NAMALWA (cell line): ENCODE results near the gene AFF3.
"Not testable (repeated sequence)": the region's sequence is repeated elsewhere in the genome, so short reads cannot be mapped to it uniquely, and the experiment has no call there.

Experiments used
- DNase-seq: peaks from one replicate; pipeline ENCODE4 v3.0.0-alpha.2; 2015; ENCODE audit warnings: low spot score

The AFF3 gene

DNA sequence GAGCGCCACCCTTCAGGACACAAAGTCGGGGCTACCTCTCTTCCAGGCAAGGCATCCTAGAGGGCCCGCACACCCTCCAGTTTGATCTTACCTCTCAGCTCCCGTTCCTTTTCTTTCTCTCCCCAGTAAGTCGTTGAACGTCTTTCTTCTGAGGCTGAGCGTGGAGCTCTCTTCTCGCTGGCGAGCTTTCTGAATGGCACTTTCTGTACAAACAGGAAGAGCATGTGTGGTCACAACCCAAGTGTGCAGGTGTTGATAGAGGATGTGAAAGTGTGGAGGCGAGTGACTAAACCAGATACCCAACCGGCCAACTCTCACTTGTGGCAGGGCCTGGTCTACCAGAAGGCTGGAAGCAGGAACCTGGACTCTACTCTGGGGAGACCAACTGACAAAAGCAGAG is at the start of gene AFF3:
AFF3 (minus strand) TSS at position 198 of the 400 bp plus-strand sequence. CDS start 38,136 bp downstream, outside the sequence.
- DNase-seq, result peak; percentile 97

DNA sequence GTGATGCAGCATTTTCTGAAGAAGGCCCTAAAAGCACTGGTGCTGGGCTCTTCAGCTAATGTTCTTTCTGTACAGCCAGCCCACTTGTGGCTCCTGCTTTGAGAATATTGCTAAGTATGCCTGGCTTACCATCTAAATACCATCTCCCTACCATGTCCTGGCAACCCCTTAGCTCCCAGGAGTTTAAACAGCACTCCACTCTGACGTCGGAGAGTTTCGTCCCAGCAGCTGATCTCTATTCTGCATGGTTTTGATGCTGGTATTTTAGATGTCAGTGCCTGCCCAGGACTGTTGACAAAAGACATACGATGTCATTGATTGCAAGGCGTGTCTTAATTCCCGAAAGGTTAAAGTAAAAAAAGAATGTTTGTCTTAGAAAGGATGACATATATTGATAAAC is 47.0 kb upstream of the AFF3 start:
- no peak for DNase-seq

GRCh38 chr2:100188326-100188725 is 45.9 kb upstream of the AFF3 start:
- DNase-seq, result no peak

DNA sequence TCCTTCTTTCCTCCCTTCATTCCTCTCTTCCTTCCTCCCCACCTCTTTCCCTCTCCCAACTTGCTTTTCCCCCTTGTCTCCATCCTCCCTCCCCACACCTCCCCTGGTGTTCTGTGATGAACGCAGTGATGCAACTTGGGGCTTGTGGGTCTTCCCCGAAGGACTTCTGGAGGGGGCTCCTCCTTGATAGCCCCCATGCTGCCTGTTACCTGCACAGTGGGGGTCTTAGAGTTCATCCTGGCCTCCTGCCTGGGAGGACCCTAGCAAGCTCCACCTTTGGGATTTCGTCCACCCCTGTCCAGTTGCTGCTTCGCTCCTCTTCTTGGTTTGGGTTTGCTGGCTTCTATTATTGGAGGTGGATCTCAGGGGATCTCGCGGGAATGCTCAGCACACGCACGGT is 43.7 kb upstream of the AFF3 start:
- no peak for DNase-seq

- DNase-seq, result no peak
These were observed 43.1 kb upstream of the AFF3 start for GRCh38 chr2:100185516-100185915.

DNA sequence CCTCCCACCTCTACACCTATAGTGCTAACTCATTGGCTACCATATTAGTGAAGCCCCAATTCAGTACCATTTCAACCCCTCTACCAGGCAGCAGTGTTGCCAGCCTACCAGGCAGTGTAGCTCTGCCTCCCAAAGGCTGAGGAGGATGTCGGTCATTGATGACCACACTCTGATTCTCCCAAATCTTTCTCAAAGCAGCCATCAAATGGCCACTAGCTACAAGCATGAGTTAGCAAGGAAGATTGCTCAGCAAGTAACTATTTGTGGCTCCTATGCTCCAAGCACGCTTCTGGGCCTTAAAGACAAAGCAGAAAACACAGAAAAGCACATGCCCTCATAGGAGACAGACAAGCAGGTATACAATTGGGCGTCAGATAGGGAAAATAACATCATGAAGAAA is 42.7 kb upstream of the AFF3 start:
- no peak for DNase-seq

GRCh38 chr2:100184055-100184737 is 41.8 kb upstream of the AFF3 start:
- no peak for DNase-seq

- no peak for DNase-seq
These were observed 40.3 kb upstream of the AFF3 start for GRCh38 chr2:100182494-100183361.

GRCh38 chr2:100180503-100180902 is 38.1 kb upstream of the AFF3 start:
- no peak for DNase-seq

- DNase-seq, result no peak
These were observed 37.4 kb upstream of the AFF3 start for GRCh38 chr2:100179806-100180205.

- DNase-seq, result no peak
These were observed 36.5 kb upstream of the AFF3 start for GRCh38 chr2:100178864-100179263.

DNA sequence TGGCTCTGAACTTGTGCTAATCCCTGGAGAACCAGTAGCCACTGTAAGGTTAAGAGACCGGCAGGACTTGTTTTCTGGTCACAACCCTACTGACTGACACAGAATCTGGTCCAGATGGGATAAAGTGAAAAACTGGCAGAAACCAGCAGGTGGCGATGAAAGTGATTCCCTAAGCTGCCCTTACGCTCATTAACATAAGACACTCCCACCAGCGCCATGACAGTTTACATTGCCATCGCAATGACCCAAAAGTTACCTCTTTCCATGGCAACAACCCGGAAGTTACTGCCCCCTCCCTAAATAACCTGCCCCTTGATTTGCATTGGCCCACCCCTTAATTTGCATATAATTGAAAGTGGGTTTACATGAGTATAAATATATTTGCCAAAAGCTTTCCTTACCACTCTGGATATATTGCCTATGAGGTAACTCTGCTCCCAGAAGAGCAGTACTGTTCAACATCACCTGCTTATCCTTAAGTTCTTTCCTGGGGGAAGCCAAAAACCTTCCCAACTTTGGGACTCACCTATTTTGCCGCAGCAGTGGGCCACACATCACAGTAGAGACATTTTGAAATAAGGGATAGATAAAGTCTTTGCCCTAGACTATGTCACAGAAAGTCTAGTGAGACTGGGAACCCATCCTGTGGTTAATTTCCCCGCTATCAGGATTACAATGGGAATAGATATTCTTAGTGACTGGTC is 35.8 kb upstream of the AFF3 start:
- DNase-seq, result peak; percentile 99

GRCh38 chr2:100176925-100177324 is 34.5 kb upstream of the AFF3 start:
- DNase-seq, result no peak

DNA sequence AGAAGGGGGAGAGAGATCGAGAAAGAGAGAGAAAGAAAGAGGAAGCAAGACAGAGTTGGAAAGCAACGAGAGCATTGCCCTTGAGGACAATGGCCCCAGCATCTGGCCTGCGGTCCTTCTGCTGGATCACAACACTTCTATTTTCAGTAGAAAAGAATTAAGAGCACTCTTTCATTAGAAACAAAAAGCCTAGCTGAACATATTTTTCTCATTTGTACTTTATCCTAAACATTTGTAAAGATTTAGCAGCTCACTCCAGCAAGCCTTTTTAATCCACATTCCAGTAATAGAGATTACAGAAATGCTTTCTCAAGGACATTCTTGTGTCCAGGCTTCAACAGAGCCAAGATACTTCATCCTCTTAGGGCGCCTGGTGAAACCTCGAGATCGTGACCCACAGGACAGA is 31.6 kb upstream of the AFF3 start:
- no peak for DNase-seq

GRCh38 chr2:100166701-100167100 is 24.3 kb upstream of the AFF3 start:
- DNase-seq, result no peak

DNA sequence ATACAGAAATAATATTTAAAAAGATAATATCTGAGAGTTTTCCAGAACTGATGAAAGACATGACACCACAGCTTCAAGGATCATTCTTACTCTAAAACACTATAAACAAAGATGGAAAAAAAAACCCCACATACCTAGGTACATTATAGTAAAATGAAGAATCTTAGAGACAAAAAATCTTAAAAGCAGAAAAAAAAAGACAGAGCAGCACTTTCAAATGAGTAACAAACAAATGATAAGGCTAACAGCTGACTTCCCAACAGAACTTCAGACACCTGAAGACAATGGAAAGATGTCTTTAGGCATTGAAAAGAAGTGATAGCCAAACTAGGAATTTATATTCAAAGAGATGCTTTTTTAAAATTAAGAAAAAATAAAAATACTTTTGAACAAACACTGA is 21.2 kb upstream of the AFF3 start:
- DNase-seq, result no peak

DNA sequence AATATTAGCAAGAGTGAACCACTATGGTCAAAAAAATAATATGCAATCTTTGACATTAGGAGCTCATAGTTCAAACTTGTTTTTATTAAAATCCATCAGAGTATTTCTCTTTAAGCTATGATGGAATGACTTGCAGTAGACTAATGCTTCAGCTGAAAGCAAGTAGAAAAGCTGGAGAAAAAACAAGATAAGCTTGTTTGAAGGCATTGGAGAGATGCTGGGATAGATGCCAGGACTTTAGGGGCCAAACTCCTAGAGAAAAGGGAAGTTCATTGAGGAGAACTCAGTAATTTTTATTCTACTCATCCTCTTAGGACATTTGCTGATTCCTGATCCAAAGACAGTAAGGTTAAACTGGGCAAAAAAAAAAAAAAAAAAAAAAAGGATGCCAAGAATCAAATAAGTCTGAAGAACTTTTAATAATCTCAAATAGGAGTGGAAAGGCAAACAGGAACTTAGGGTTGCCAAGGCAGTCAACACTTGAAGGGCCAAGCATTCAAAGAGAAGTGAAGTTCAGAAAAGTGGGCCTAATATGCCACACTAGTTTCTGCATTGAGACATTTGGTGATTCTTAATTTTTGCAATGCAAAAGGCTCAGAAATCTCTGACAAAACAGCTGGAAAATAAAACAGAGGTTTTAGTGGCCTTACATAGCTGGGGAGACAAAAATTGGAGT is 19.7 kb upstream of the AFF3 start:
- DNase-seq, result no peak

DNA sequence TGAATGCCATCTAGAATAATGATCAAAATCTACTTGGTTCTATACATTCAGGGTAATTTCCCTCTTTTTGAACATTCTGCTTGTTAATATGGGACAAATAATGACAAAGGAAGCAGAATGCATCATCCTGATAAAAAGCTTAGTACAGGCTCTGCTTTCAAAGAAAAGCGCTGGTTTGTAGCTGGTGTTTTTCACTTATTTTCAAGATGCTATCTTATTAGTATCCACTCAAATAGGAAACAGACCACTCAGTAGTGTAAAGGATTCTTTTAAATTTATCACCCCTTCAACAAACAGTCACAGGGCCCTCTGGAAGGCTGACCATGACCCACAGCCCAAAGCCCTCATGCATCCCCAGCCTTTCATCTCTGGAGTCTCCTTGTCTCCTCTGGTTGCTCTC is 18.0 kb upstream of the AFF3 start:
- DNase-seq, result no peak

- not testable (repeated sequence) for DNase-seq
These were observed 9.4 kb upstream of the AFF3 start for GRCh38 chr2:100151832-100152231.

GRCh38 chr2:100151310-100151709 is 8.9 kb upstream of the AFF3 start:
- DNase-seq, result no peak

DNA sequence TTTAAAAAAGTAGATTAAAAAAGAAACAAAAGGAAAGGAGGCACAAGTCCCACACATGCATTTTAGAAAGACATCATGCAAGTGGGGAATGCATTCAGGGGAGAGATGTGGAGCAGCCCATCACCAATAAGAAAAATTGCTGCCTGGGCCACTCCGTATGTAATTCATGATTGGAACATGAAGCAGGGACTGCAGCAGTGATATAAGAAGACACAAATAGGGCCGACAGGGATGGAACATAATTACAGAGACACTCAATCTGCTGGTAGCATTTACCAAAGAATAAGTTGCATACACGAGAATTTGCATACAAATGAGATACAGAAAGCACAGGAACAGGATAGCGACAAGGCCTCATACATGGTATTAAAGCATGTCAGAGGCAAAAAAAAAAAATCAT is 6.5 kb upstream of the AFF3 start:
- no peak for DNase-seq

GRCh38 chr2:100146657-100146960 is 4.2 kb upstream of the AFF3 start:
- DNase-seq, result no peak
